Brain microvascular endothelial cell (primary cell): ENCODE data around the gene ADARB2.

Source experiments
- DNase-seq: peaks from one replicate; pipeline ENCODE4 v3.0.0-alpha.2; 2020
- H3K27ac ChIP-seq: fragments of 250-450 bp; sonication (Bioruptor Pico); 2 replicates; pipeline ENCODE4 v1.5.1; 2020; ENCODE audit warnings: mild to moderate bottlenecking, moderate library complexity
- H3K27me3 ChIP-seq: fragments of 250-450 bp; sonication (Bioruptor Pico); replicated peaks from 2 replicates; pipeline ENCODE4 v1.5.1; 2020; ENCODE audit warnings: mild to moderate bottlenecking
- H3K36me3 ChIP-seq: fragments of 250-450 bp; sonication (Bioruptor Pico); replicated peaks from 2 replicates; pipeline ENCODE4 v1.5.1; 2020; ENCODE audit warnings: mild to moderate bottlenecking
- H3K4me3 ChIP-seq: 2 replicates; pipeline ENCODE4 v1.5.1; 2011; ENCODE audit warnings: low read depth, mild to moderate bottlenecking, control low read depth, low read length, moderate library complexity
- CTCF ChIP-seq: IDR thresholded peaks from 2 replicates; pipeline ENCODE4 v1.5.1; 2011; ENCODE audit warnings: low read depth, mild to moderate bottlenecking, moderate library complexity, low read length, control low read depth, inconsistent platforms; ENCODE audit errors: missing control alignments
- in situ Hi-C: cut with HindIII; loops from 2 replicates; pipeline ENCODE4 v1.10.0; 2017; ENCODE audit warnings: low sequenced_read_pairs, low pct_ligation_motif_present

The ADARB2 gene

DNA sequence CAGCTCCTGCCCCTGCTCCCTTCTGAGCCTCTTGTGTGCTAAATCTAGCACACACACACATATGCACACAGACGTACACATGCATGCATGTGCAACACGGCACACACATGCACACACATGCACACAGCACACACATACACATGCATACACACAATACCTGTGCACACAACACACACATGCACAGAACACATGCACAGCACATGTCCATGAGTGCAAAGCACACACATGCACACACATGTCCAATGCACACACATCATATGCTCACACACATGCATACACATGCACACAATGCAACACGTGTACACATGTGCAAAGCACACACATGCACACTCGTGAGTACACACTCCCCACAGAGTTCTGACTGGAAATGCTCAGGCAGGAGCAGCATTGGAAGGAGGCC lies 566.1 kb downstream of the ADARB2 start:
- no peaks in the 10 kb centered on the region for H3K27me3 ChIP-seq
- no peaks in the 10 kb centered on the region for H3K36me3 ChIP-seq
- TF ChIP-seq CTCF = no peak
- H3K27ac ChIP-seq = no peak overlapping the region
- in situ Hi-C loops = no loop called here
- no peak for DNase-seq
- H3K4me3 ChIP-seq = no peak overlapping the region

DNA sequence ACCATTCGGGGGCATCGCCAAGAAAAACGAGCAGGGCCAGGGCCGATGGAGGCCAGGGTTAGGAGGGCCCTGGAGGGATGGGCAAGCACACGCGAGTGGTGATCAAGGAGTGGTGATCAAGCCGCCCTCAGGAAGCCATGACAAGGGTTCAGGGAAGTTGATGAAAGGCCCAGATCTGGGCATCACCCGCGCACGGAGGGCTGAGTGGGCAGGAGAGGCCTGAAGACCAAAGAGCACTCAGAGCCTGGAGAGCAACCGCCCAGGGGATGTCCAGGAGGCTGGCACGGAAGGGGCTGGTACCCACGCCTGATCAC lies 566.5 kb downstream of the ADARB2 start:
- H3K4me3 ChIP-seq = no peak overlapping the region
- no peaks in the 10 kb centered on the region for H3K36me3 ChIP-seq
- in situ Hi-C loops = no loop called here
- no peak for DNase-seq
- no peaks in the 10 kb centered on the region for H3K27me3 ChIP-seq
- no peak overlapping the region for H3K27ac ChIP-seq
- no peak for TF ChIP-seq CTCF

DNA sequence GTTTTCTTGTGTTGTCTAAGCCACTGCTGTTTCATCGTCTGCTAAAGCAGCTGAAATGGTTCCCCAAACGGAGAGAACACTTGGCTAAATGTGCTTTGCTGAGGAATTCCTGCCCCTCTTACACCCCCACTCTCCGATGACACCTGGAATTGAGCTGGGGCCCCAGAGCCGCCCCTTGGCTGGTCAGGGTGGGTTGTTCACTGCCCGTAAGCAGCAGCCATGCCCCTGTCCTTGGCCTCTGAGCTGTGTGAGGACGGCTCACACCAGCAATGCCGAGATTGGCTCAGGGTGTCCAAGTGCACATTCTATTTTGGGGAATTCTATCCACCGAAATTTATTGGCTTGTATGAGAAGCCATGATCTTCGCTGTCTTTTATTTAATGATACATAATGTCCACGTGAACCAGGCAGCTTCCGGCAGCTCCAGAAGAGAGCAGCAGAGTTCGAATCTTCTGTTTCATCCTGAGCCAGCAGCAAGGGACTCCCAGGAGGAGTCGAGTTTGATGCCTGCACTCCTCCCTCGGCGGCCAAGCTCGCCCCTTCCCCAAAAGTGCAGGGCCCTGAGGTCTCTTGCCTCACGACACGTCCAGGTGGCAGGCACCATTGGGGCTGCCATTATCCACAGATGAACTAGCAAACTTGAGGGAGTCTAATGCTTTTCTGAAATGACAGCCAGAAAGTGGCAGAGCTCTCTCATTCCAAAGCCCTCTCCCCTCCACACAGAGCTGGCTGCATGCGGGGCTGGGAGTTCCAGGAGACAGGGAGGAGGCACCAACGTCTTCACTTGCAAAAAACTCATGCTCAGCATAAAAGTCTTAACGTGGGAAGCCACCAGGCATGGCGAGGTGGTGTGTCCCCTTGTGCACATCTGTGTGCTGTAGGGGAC lies 567.1 kb downstream of the ADARB2 start:
- no peak for DNase-seq
- H3K27ac ChIP-seq = no peak overlapping the region
- TF ChIP-seq CTCF = no peak
- no peak overlapping the region for H3K4me3 ChIP-seq
- H3K27me3 ChIP-seq = no peaks in the 10 kb centered on the region
- H3K36me3 ChIP-seq = no peaks in the 10 kb centered on the region
- in situ Hi-C loops = no loop called here

- in situ Hi-C loops = no loop called here
- no peak overlapping the region for H3K4me3 ChIP-seq
- no peaks in the 10 kb centered on the region for H3K36me3 ChIP-seq
- DNase-seq = no peak
- H3K27ac ChIP-seq = no peak overlapping the region
- TF ChIP-seq CTCF = no peak
- H3K27me3 ChIP-seq = no peaks in the 10 kb centered on the region
Observed at GRCh38 chr10:1169186-1169885, 568.0 kb downstream of the ADARB2 start.

GRCh38 chr10:1168763-1169162 lies 568.6 kb downstream of the ADARB2 start:
- in situ Hi-C loops = no loop called here

More at GRCh38 chr10:1168763-1169162, 568.6 kb downstream of the ADARB2 start:
- Histone ChIP-seq H3K27me3 (no peaks in the 10 kb centered on the region), H3K4me3 (no peak overlapping the region), H3K27ac (no peak overlapping the region), H3K36me3 (no peaks in the 10 kb centered on the region)
- DNase-seq = no peak
- no peak for TF ChIP-seq CTCF
